Measurements from ENCODE around the gene ZCCHC17.
A peak's percentile ranks its signal among the peaks of the same experiment; 100 is the strongest.
"Not testable (repeated sequence)": the region's sequence is repeated elsewhere in the genome, so short reads cannot be mapped to it uniquely, and the experiment has no call there.

The ZCCHC17 gene

GRCh38 chr1:31372051-31372450 is 75.2 kb downstream of the ZCCHC17 start:
- Mint-ChIP-seq H3K9me3 (no peaks in the 10 kb centered on the region), H3K36me3 (peaks cover 11% of the 10 kb centered on the region), H3K27me3 (peaks cover 33% of the 10 kb centered on the region), H3K4me3 (no peak overlapping the region), H3K4me1 (peaks cover 24% of the 10 kb centered on the region), H3K27ac (no peak overlapping the region)
- ATAC-seq: no peak

- Mint-ChIP-seq H3K9me3 (no peaks in the 10 kb centered on the region), H3K4me3 (peak overlapping the region; percentile 71), H3K27ac (no peak overlapping the region), H3K27me3 (peaks cover 33% of the 10 kb centered on the region), H3K36me3 (peaks cover 5% of the 10 kb centered on the region), H3K4me1 (peaks cover 24% of the 10 kb centered on the region)
- ATAC-seq: no peak
Observed at GRCh38 chr1:31372751-31373055, 75.9 kb downstream of the ZCCHC17 start.

DNA sequence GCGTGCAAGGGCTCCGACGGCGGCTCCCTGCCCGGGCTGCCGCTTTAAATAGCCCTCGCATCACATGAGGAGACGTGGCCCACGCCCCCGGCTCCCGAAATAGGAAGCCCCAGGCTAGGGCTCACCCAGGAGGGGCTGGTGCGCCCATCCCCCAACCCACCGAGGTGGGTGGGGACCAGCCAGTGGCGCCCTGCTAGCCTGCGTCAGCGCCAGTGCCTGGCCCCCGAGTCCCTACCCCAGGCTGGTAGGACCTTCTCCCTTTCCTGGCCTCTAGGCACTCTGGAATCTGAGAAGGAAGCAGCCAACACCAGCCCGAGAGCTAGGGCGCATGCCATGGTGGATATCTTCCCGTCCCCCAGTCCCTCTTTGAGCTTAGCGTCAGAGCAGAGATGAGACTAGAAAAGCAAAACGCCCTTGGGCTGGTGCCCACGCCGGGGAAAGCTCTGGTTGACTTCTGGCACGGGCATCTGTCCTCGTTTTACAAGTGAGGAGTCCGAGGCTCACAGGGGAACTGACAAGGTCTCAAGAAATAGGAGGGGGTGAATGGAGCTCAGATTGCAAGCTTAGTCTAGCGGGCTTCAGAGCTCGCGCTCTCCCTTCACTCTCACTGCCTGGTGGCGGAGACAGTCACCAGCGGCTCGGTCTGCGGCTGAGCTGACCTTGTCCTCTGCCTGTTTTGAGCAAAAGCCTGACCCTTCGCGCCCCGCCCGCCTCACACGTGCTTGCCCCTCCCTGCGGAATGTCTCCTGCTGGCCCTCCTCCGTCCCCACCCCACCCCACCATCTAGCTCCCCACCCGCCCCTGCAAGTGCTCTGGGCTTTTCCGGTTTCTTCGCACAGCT is 76.4 kb downstream of the ZCCHC17 start, which contains the start of gene FABP3:
FABP3 (minus strand) TSS at position 21 of the 841 bp plus-strand sequence. CDS start 62 bp downstream, outside the sequence.
- no peaks in the 10 kb centered on the region for H3K9me3 Mint-ChIP-seq
- peaks cover 24% of the 10 kb centered on the region for H3K4me1 Mint-ChIP-seq
- H3K36me3 Mint-ChIP-seq: no peaks in the 10 kb centered on the region
- peaks cover 38% of the 10 kb centered on the region for H3K27me3 Mint-ChIP-seq
- H3K4me3 Mint-ChIP-seq: peak within 1 kb of the TSS; percentile 71
- ATAC-seq: peak; percentile 65
- H3K27ac Mint-ChIP-seq: no peak within 1 kb of the TSS

DNA sequence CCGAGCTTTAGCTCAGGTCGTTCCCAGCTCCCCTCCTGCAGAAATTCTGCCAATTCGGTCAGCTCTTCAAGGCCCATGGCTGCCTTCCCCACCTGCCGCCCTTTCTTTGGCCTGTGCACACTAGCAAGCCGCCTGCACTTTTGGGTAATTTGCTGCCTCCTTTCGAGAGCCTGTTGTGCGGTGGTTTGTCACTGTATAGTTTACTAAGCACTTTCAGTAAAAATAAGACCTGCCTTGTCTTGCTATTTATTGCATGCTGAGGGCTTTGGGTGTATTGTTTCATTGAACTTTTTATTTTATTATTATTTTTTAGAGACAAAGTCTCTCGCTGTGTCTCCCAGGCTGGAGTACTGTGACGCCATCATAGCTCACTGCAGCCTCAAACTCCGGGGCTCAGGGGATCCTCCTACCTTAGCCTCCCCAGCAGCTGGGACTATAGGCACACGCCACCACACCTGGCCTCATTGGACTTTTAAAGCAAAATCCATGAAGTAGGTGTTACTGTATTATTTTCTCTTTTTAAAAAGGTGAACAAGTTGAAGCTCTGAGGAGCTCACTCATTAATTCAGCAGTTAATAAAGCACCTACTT is 77.2 kb downstream of the ZCCHC17 start:
- H3K27ac Mint-ChIP-seq: no peak overlapping the region
- H3K36me3 Mint-ChIP-seq: no peaks in the 10 kb centered on the region
- peaks cover 24% of the 10 kb centered on the region for H3K4me1 Mint-ChIP-seq
- peaks cover 45% of the 10 kb centered on the region for H3K27me3 Mint-ChIP-seq
- no peaks in the 10 kb centered on the region for H3K9me3 Mint-ChIP-seq
- ATAC-seq: no peak
- peak overlapping the region; percentile 71 for H3K4me3 Mint-ChIP-seq

DNA sequence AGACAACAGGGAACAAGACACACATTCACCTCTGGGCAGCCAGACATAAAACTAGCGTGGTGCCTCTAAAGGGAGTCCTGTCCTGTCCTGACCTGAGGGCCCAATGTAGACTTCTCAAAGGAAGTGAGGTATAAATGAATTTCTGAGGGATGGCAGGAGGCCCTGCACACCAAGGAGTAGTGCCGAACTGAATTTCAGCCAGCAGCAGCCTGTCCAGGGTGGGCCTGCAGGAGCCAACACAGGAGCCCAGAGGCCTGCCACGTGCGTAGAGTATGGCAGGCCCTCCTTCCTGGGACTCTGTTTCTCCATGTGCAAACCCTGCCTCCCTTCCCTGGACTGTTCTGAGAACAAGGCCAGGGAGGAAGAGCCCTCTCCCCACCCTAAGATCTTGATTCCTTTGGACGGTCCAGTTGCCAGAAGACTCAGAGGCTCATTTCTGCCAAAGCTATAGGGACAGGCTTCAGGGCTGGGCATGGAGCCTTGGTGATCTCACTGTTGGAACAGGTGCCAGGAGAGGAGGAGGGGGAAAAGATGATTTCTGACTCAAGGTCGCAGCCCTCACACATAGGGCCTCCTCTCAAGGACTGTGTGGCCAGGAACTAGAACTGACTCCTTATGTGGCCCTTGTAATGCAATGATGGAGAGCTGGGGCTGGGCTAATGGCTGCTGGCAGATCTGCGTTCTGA is 77.8 kb downstream of the ZCCHC17 start:
- Mint-ChIP-seq H3K36me3 (no peaks in the 10 kb centered on the region), H3K4me1 (peaks cover 24% of the 10 kb centered on the region), H3K27ac (no peak overlapping the region), H3K9me3 (no peaks in the 10 kb centered on the region), H3K27me3 (peaks cover 51% of the 10 kb centered on the region), H3K4me3 (no peak overlapping the region)
- ATAC-seq: no peak

DNA sequence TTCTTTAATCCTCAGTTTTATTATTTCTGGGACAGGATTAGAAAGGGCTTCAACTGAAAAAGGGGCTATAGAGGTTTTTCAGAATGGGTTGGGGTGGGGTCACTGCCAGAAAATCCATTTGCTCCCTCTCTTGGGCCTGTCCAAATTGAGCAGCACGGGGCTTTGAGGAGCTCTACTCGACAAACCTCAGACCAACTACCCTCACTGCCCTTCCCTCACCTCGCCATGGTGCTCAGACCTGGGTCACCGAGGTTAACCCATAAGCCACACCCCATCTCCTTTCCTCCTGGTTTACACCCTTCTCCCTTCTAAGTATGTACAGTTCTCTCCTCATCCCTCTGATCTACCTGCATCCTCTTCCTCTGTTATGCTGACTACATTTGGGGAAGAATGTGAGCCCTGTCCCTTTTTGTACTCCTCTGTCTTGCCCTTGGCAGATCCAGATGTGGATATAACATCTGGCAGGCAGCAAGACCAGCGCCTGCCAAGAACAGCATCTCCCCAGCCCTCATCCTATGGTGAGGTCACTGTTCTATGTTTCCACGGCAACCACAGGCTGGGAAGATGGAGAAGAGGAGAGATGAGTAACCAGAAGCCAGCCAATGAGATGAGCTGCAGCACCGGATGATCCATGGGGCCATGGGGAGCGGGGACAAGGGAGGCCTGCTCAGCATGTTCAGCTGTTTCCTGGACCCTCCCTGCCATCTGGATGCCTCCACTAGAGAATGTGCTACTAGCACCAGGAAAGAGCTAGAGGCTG is 79.7 kb downstream of the ZCCHC17 start:
- H3K9me3 Mint-ChIP-seq: no peaks in the 10 kb centered on the region
- no peak for ATAC-seq
- H3K36me3 Mint-ChIP-seq: no peaks in the 10 kb centered on the region
- H3K4me1 Mint-ChIP-seq: peaks cover 24% of the 10 kb centered on the region
- H3K27ac Mint-ChIP-seq: no peak overlapping the region
- peaks cover 68% of the 10 kb centered on the region for H3K27me3 Mint-ChIP-seq
- no peak overlapping the region for H3K4me3 Mint-ChIP-seq

GRCh38 chr1:31377364-31377863 is 80.6 kb downstream of the ZCCHC17 start:
- no peaks in the 10 kb centered on the region for H3K36me3 Mint-ChIP-seq
- peaks cover 17% of the 10 kb centered on the region for H3K4me1 Mint-ChIP-seq
- H3K27me3 Mint-ChIP-seq: peaks cover 72% of the 10 kb centered on the region
- no peak overlapping the region for H3K4me3 Mint-ChIP-seq
- no peak for ATAC-seq
- no peak overlapping the region for H3K27ac Mint-ChIP-seq
- no peaks in the 10 kb centered on the region for H3K9me3 Mint-ChIP-seq

GRCh38 chr1:31378001-31378400 is 81.2 kb downstream of the ZCCHC17 start:
- no peak overlapping the region for H3K27ac Mint-ChIP-seq
- no peaks in the 10 kb centered on the region for H3K9me3 Mint-ChIP-seq
- H3K4me1 Mint-ChIP-seq: peaks cover 11% of the 10 kb centered on the region
- no peak for ATAC-seq
- no peaks in the 10 kb centered on the region for H3K36me3 Mint-ChIP-seq
- peaks cover 71% of the 10 kb centered on the region for H3K27me3 Mint-ChIP-seq
- H3K4me3 Mint-ChIP-seq: no peak overlapping the region

DNA sequence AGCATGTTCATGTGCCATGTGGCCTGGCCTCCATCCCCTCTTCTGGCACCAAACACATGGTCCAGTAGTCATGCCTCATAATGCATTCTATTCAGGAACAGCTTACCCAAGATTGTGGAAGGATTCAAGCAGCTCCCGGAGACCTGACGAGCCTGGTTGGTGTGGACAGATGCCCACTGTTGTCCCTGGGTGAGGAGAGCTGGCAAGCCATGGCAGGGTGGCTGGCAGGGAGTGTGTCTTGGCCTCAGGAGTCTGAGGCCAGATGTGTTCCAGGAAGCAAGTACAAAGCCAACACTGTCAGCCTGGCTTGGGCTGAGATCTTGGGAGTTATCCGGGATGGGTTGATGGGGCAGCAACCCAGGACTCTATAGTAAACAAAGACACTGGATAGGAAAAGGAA is 83.3 kb downstream of the ZCCHC17 start:
- Mint-ChIP-seq H3K9me3 (no peaks in the 10 kb centered on the region), H3K27me3 (peaks cover 70% of the 10 kb centered on the region), H3K36me3 (no peaks in the 10 kb centered on the region), H3K4me3 (no peak overlapping the region), H3K27ac (no peak overlapping the region), H3K4me1 (no peaks in the 10 kb centered on the region)
- ATAC-seq: no peak

GRCh38 chr1:31381394-31382294 is 84.8 kb downstream of the ZCCHC17 start:
- Mint-ChIP-seq H3K36me3 (no peaks in the 10 kb centered on the region), H3K9me3 (no peaks in the 10 kb centered on the region), H3K27ac (no peak overlapping the region), H3K4me1 (no peaks in the 10 kb centered on the region), H3K27me3 (peaks cover 76% of the 10 kb centered on the region), H3K4me3 (no peak overlapping the region)
- ATAC-seq: no peak

GRCh38 chr1:31382379-31382989 is 85.7 kb downstream of the ZCCHC17 start:
- H3K36me3 Mint-ChIP-seq: no peaks in the 10 kb centered on the region
- peaks cover 81% of the 10 kb centered on the region for H3K27me3 Mint-ChIP-seq
- no peak for ATAC-seq
- H3K4me1 Mint-ChIP-seq: no peaks in the 10 kb centered on the region
- H3K9me3 Mint-ChIP-seq: no peaks in the 10 kb centered on the region
- no peak overlapping the region for H3K27ac Mint-ChIP-seq
- H3K4me3 Mint-ChIP-seq: no peak overlapping the region

- H3K4me1 Mint-ChIP-seq: no peaks in the 10 kb centered on the region
- peaks cover 77% of the 10 kb centered on the region for H3K27me3 Mint-ChIP-seq
- no peak for ATAC-seq
Observed at GRCh38 chr1:31383967-31384366, 87.1 kb downstream of the ZCCHC17 start.

GRCh38 chr1:31386576-31387243 is 89.9 kb downstream of the ZCCHC17 start:
- H3K27ac Mint-ChIP-seq, ATAC-seq, H3K36me3 Mint-ChIP-seq, H3K9me3 Mint-ChIP-seq, H3K4me1 Mint-ChIP-seq, H3K4me3 Mint-ChIP-seq: not testable (repeated sequence)
- H3K27me3 Mint-ChIP-seq: peaks cover 52% of the 10 kb centered on the region

More at GRCh38 chr1:31383967-31384366, 87.1 kb downstream of the ZCCHC17 start:
- Mint-ChIP-seq H3K4me3 (no peak overlapping the region), H3K9me3 (no peaks in the 10 kb centered on the region), H3K27ac (no peak overlapping the region), H3K36me3 (no peaks in the 10 kb centered on the region)

Measured in stimulated activated memory B cell treated with anti-CD40 and anti-IgM and Interleukin-4, amounts not matched to agents 10 μg/mL and 1 μg/mL and 100 μg/mL, for 72 hours (primary cell).